Ovary (tissue), 9 donors: Measurements from ENCODE around the gene ANKRD33B. TPM values are rescaled to one million over a fixed set of nuclear protein-coding genes. Genes with fewer than 3 reads are reported as not detected.

Source experiments
- DNase-seq, 5 donors: peaks; one replicate each; pipeline ENCODE4 v3.0.0-alpha.2; 2019 to 2020
- H3K27ac ChIP-seq, 2 donors: fragments of 200-600 bp; one replicate each; pipeline versions ENCODE4 v1.5.1 to v1.8.0; 2019 to 2022
- H3K27me3 ChIP-seq: fragments of 200-600 bp; one replicate; pipeline ENCODE4 v1.8.0; 2022
- H3K36me3 ChIP-seq: fragments of 200-600 bp; sonication (generic); one replicate; pipeline ENCODE4 v1.5.1; 2019
- H3K4me1 ChIP-seq: one replicate; pipeline ENCODE4 v1.8.1; 2013; ENCODE audit warnings: mild to moderate bottlenecking, moderate library complexity; ENCODE audit not compliant: insufficient read depth
- H3K4me3 ChIP-seq: fragments of 200-600 bp; sonication (generic); one replicate; pipeline ENCODE4 v1.5.1; 2017
- H3K9me3 ChIP-seq, 2 donors: fragments of 200-600 bp in 1 of 2; sonication (generic) in 1 of 2; one replicate each; pipeline versions ENCODE4 v1.5.1 to v1.8.1; 2013 to 2019; ENCODE audit warnings: mild to moderate bottlenecking in 1 of 2, moderate library complexity in 1 of 2
- EP300 ChIP-seq: sonication (generic); formaldehyde crosslinking; IDR thresholded peaks from one replicate; pipeline ENCODE4 v1.6.1; 2017; ENCODE audit warnings: antibody characterized with exemption
- POLR2A ChIP-seq: fragments of 450-650 bp; IDR thresholded peaks from one replicate; pipeline ENCODE4 v1.6.1; 2017; ENCODE audit warnings: antibody characterized with exemption, mild to moderate bottlenecking, moderate library complexity
- WGBS, 3 donors: extraction: QIAGEN DNeasy Blood & Tissue Kit in 1 of 3; methylation state at CpG; one replicate each; pipeline versions ENCODE4 v1.1.5 to v1.1.7; 2013 to 2017; 5-methylcytosine and 5-hydroxymethylcytosine counted together
- intact Hi-C, 4 donors: fragments of 100-400 bp; cut with DNase I; formaldehyde crosslinking; loops; one replicate each; pipeline versions ENCODE4 v1.11.0 to v1.15.1; 2022 to 2023
- polyA plus RNA-seq, 2 donors: library from polyadenylated mRNA; stranded (reverse); fragments of 200-250 nt in 1 of 2; fragments of 350-450 nt in 1 of 2; fragmentation: Illumina TruSeq in 1 of 2; extraction: RNeasy Lipid Tissue Mini Kit (QIAGEN cat#74804) in 1 of 2; gene quantifications; one replicate each; pipeline ENCODE4 v1.2.3, GENCODE V29; 2013 to 2014
- total RNA-seq, 7 donors: library from RNA; depleted of rRNA in 2 of 7; stranded (reverse); fragments of >200 nt in 2 of 7; fragmentation: NEBNext Ultra II Directional in 3 of 7; extraction: Animal tissue kit (Norgen Biotek cat#: 25700) in 3 of 7; gene quantifications; one replicate each; pipeline versions ENCODE4 v1.1.0 to v1.2.4, GENCODE V29; 2016 to 2023
- TF ChIP-seq, protein P1 (sequence below), 3 donors: fragments of 450-650 bp in 2 of 3; fragments of 200-600 bp in 1 of 3; IDR thresholded peaks; one replicate each; pipeline versions ENCODE4 v1.5.1 to v1.8.0; 2016 to 2022; ENCODE audit warnings: antibody characterized with exemption in 3 of 3, mild to moderate bottlenecking in 1 of 3
- donor health status: DM: no; HTN: no; CAD: no; lungs with moderate emphysema.
- donor health status: DM: no; HTN: no; CAD: no.
- donor health status: Bipolar disorder and iron deficiency.
- donor health status: DM: yes; HTN: yes; CAD: no.
- donor health status: DM: no; HTN: no; CAD: no.
- donor health status: DM: yes; HTN: yes; CAD: no.

ANKRD33B gene
- total and polyA plus RNA-seq, 9 donors: 0.65 to 13.3 (median 1.9) TPM

DNA sequence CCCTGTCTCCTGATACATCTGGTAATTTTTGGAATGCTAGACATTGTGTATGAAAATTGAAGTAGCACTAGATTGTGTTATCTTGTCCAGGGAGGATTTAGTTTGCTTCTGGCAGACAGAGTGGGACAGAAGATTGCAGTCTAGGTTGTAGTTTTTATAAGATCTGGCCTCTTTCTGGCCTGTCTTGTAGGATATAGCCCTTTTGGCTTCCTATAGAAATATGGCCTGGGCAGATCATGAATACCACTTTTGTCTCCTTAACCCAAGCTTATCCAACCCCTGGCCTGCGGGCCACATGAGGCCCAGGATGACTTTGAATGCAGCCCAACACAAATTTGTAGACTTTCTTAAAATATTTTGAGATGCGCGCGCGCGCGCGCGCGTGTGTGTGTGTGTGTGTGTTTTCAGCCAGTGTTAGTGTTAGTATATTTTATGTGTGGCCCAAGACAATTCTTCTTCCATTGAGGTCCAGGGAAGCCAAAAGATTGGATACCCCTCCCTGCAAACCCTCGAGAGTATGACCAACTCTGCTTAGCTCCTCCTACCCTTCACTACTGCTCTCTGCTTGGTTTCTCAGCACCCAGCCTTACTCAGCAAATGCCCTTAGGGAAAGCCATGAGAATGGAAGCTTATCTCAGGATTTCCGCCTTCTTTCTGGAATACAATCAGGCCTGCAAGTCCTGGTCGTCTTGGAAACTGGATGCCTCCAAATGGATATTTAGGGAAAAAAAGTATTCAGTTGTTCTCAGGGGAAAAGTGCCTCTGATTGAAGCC lies 26.5 kb downstream of the ANKRD33B start:
- TF ChIP-seq POLR2A (no peak), EP300 (no peak)
- TF ChIP-seq, protein P1, sequence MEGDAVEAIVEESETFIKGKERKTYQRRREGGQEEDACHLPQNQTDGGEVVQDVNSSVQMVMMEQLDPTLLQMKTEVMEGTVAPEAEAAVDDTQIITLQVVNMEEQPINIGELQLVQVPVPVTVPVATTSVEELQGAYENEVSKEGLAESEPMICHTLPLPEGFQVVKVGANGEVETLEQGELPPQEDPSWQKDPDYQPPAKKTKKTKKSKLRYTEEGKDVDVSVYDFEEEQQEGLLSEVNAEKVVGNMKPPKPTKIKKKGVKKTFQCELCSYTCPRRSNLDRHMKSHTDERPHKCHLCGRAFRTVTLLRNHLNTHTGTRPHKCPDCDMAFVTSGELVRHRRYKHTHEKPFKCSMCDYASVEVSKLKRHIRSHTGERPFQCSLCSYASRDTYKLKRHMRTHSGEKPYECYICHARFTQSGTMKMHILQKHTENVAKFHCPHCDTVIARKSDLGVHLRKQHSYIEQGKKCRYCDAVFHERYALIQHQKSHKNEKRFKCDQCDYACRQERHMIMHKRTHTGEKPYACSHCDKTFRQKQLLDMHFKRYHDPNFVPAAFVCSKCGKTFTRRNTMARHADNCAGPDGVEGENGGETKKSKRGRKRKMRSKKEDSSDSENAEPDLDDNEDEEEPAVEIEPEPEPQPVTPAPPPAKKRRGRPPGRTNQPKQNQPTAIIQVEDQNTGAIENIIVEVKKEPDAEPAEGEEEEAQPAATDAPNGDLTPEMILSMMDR (IDR thresholded peaks at IDR 0.05): no peak
- Histone ChIP-seq H3K36me3 (no peaks in the 10 kb centered on the region), H3K4me3 (no peak overlapping the region), H3K9me3 (no peaks in the 10 kb centered on the region), H3K27me3 (no peaks in the 10 kb centered on the region), H3K4me1 (no peaks in the 10 kb centered on the region), H3K27ac (no peak overlapping the region)
- no peak for DNase-seq
- 71 to 74% (median 72%) methylated on average over 13 of the region's 13 CpGs for WGBS, 3 donors
- intact Hi-C loops: no loop called here

GRCh38 chr5:10591159-10591558 lies 27.3 kb downstream of the ANKRD33B start:
- intact Hi-C loops: no loop called here
- TF ChIP-seq EP300: no peak
- TF ChIP-seq POLR2A: no peak
- TF ChIP-seq, protein P1 (IDR thresholded peaks at IDR 0.05): no peak
- no peak for DNase-seq
- Histone ChIP-seq H3K9me3 (no peaks in the 10 kb centered on the region), H3K4me1 (peaks cover 3% of the 10 kb centered on the region), H3K4me3 (no peak overlapping the region), H3K27ac (no peak overlapping the region), H3K27me3 (no peaks in the 10 kb centered on the region), H3K36me3 (no peaks in the 10 kb centered on the region)
- 80 to 86% (median 84%) methylated on average over 5 to 6 of the region's 6 CpGs for WGBS, 3 donors

GRCh38 chr5:10591966-10592365 lies 28.1 kb downstream of the ANKRD33B start:
- 62 to 99% (median 81%) methylated on average over 3 of the region's 3 CpGs for whole genome bisulfite sequencing, 3 donors
- TF ChIP-seq EP300 (no peak), POLR2A (no peak)
- TF ChIP-seq, protein P1 (IDR thresholded peaks at IDR 0.05): no peak

DNA sequence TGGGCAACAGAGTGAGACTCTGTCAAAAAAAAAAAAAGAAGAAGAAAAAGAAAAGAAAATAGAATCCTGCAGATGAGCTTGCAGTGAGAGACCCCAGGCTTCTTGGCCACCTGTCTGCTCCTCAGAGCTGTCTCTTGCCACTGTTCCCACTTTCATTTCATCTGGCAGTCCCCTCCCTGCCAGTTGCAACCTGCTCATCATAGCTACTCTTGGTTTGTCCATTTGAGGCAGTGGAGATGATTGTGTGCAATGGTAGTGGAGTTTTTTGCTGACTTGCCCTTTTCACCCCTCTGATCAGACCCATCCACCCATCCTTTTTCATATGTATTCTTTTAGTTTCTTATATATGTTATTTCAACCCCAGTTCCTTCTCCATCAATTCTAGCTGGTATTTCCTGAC lies 28.7 kb downstream of the ANKRD33B start:
- H3K4me3 ChIP-seq: no peak overlapping the region
- no peaks in the 10 kb centered on the region for H3K36me3 ChIP-seq
- no peak for TF ChIP-seq EP300
- TF ChIP-seq, protein P1 (IDR thresholded peaks at IDR 0.05): no peak
- TF ChIP-seq POLR2A: no peak
- intact Hi-C loops: no loop called here
- H3K27ac ChIP-seq: no peak overlapping the region
- H3K4me1 ChIP-seq: peaks cover 3% of the 10 kb centered on the region
- no peak for DNase-seq
- no peaks in the 10 kb centered on the region for H3K27me3 ChIP-seq
- H3K9me3 ChIP-seq: no peaks in the 10 kb centered on the region

More at GRCh38 chr5:10591966-10592365, 28.1 kb downstream of the ANKRD33B start:
- Histone ChIP-seq H3K27ac (no peak overlapping the region), H3K36me3 (no peaks in the 10 kb centered on the region), H3K4me1 (peaks cover 3% of the 10 kb centered on the region), H3K27me3 (no peaks in the 10 kb centered on the region), H3K4me3 (no peak overlapping the region), H3K9me3 (no peaks in the 10 kb centered on the region)
- intact Hi-C loops: no loop called here
- DNase-seq: no peak
